ENCODE results near the gene SMAD2. TPM values are rescaled to one million over a fixed set of nuclear protein-coding genes. Genes with fewer than 3 reads are reported as not detected.

The SMAD2 gene
- total and polyA plus RNA-seq, 2 of the 8 experiments (the other 6 are each of a cell fraction or from before 2014, with no cell fraction given), result 28.4 to 124 TPM

GRCh38 chr18:47979611-47980200 lies 49.2 kb upstream of the SMAD2 start:
- no peak overlapping the region for H2BK5ac ChIP-seq (ENCODE audit: low read depth, low read length)
- no peak overlapping the region for H3K23ac ChIP-seq (ENCODE audit: insufficient read length)
- peak overlapping the region; percentile 22; the same call in 1 of the 2 replicates for H2BK15ac ChIP-seq (ENCODE audit: low read length)
- no peak overlapping the region for H2AFZ ChIP-seq (ENCODE audit: low read length)
- H3K27me3 ChIP-seq (replicated peaks in 1 of 4; ENCODE audit: control insufficient read depth in 3 of 4, extremely low read depth in 1 of 4, insufficient read depth in 3 of 4, low read length in 3 of 4), result no peaks in the 10 kb centered on the region
- H3K18ac ChIP-seq (ENCODE audit: extremely low read depth, low read length), result no peak overlapping the region
- no peak overlapping the region for H4K8ac ChIP-seq (ENCODE audit: extremely low read depth, insufficient read depth, low read length)
- no peaks in the 10 kb centered on the region for H4K20me1 ChIP-seq (replicated peaks in 1 of 2; ENCODE audit: control insufficient read depth in 1 of 2, insufficient read depth in 2 of 2, low read length in 2 of 2)
- no peak for FAIRE-seq
- no peak overlapping the region for H2BK120ac ChIP-seq (replicated peaks; ENCODE audit: low read depth, low read length)
- no peak overlapping the region for H3K4me2 ChIP-seq (ENCODE audit: insufficient read depth in 1 of 2, low read depth in 2 of 2, low read length in 2 of 2)
- H2BK12ac ChIP-seq (ENCODE audit: low read depth, low read length), result no peak overlapping the region; the same call in 1 of the 2 replicates
- no peaks in the 10 kb centered on the region; a peak in 1 of 4 replicates for H3K9me3 ChIP-seq (ENCODE audit: insufficient read depth in 2 of 2, low read depth in 1 of 2, low read length in 1 of 2)
- H2AK5ac ChIP-seq (ENCODE audit: low read depth, low read length), result no peak overlapping the region
- no peak overlapping the region for H3K27ac ChIP-seq (ENCODE audit: low read depth, low read length)
- H3K9ac ChIP-seq (replicated peaks in 1 of 4; ENCODE audit: extremely low read depth in 1 of 4, low read depth in 3 of 4, low read length in 3 of 4), result no peak overlapping the region
- DNase-seq (ENCODE audit: low read depth in 1 of 2, low spot score in 2 of 2), result no peak
- no peak overlapping the region for H4K5ac ChIP-seq (ENCODE audit: insufficient read length, low read depth, low read length)
- H3K4me1 ChIP-seq (replicated peaks in 1 of 4; ENCODE audit: control insufficient read depth in 3 of 4, insufficient read depth in 4 of 4, low read length in 3 of 4), result peaks cover 2 to 21% (median 12%) of the 10 kb centered on the region in 4 experiments; a peak in 4 of 7 replicates
- 77% methylated on average over 4 of the region's 5 CpGs; no CpG with 5 or more reads in 1 of the 2 experiments for WGBS, 2 experiments (ENCODE audit: extremely low coverage in 1 of 2, insufficient coverage in 1 of 2, insufficient read length in 1 of 2, insufficient replicate concordance in 2 of 2, low coverage in 1 of 2, low lambda C conversion rate in 2 of 2, missing lambda C conversion rate in 1 of 2)
- no peaks in the 10 kb centered on the region for H3K79me1 ChIP-seq (ENCODE audit: low read depth, low read length)
- no peaks in the 10 kb centered on the region for H3K79me2 ChIP-seq (ENCODE audit: control insufficient read depth in 1 of 2, insufficient read depth in 2 of 2, low read length in 2 of 2)
- ChIA-PET POLR2A (ENCODE audit: partially characterized antibody) (interaction anchor here (0.6 kb wide), 1 partner anchor 47 kb away, joined by 3 read pairs; no protein-coding TSS in a partner anchor), CTCF (ENCODE audit: partially characterized antibody) (interaction anchor here (1.7 kb wide), 1 partner anchor 18 kb away, joined by 7 read pairs; no protein-coding TSS in a partner anchor)
- 0 out of 2 replicates have a peak overlapping the region, but pooled peaks have one; percentile 21 for H2BK20ac ChIP-seq (ENCODE audit: low read length)
- H3K36me3 ChIP-seq (ENCODE audit: control insufficient read depth in 2 of 4, insufficient read depth in 4 of 4, low read length in 3 of 4), result no peaks in the 10 kb centered on the region
- H4K91ac ChIP-seq (replicated peaks; ENCODE audit: insufficient read length, low read length), result peak overlapping the region; percentile 40
- H3K23me2 ChIP-seq (ENCODE audit: low read depth, low read length), result no peaks in the 10 kb centered on the region
- no peak overlapping the region for H3K4ac ChIP-seq (replicated peaks; ENCODE audit: insufficient read length, low read depth, low read length)
- no peak overlapping the region for H3K56ac ChIP-seq (replicated peaks; ENCODE audit: insufficient read length, low read depth, low read length)
- H3K4me3 ChIP-seq (ENCODE audit: extremely low read depth in 1 of 4, insufficient read depth in 2 of 4, low read depth in 3 of 4, low read length in 4 of 4), result no peak overlapping the region
- H3K14ac ChIP-seq (ENCODE audit: insufficient read length), result no peak overlapping the region
- TF ChIP-seq HDAC6 (IDR thresholded peaks at IDR 0.05; ENCODE audit: low read depth, low read length) (no peak), TAF1 (IDR thresholded peaks at IDR 0.05; ENCODE audit: low read depth, low read length) (no peak), E2F6 (IDR thresholded peaks at IDR 0.05) (peak; percentile 58; the same call in 1 of the 2 replicates), SIN3A (conservative IDR thresholded peaks at IDR 0.05 in 1 of 2, IDR thresholded peaks at IDR 0.05 in 1 of 2; ENCODE audit: low read depth in 1 of 2, low read length in 2 of 2) (no peak), GABPA (IDR thresholded peaks at IDR 0.05; ENCODE audit: borderline replicate concordance, insufficient read depth, low read length) (no peak), KDM5A (IDR thresholded peaks at IDR 0.05; ENCODE audit: low read length) (no peak), TCF12 (IDR thresholded peaks at IDR 0.05; ENCODE audit: low read depth, low read length) (no peak), EP300 (IDR thresholded peaks at IDR 0.05; ENCODE audit: borderline replicate concordance in 1 of 2, low read depth in 2 of 2, low read length in 2 of 2) (no peak), MAX (IDR thresholded peaks at IDR 0.05) (0 out of 2 replicates have a peak, but pooled peaks have one; percentile 19), HDAC2 (IDR thresholded peaks at IDR 0.05; ENCODE audit: borderline replicate concordance in 1 of 2, low read depth in 2 of 2, low read length in 2 of 2) (no peak), POLR2A (IDR thresholded peaks at IDR 0.05; ENCODE audit: control extremely low read depth in 1 of 2, low read depth in 2 of 2, low read length in 2 of 2) (no peak)
